Activated CD4-positive, CD25-positive, alpha-beta regulatory T cell treated with anti-CD3 and anti-CD28 coated beads, Interleukin-2, amount 50 U/mL, for 72 hours (primary cell): ENCODE results near the gene ATP11A.

Experiments
- DNase-seq: peaks from one replicate; pipeline ENCODE4 v3.0.0; 2021

The ATP11A gene

DNA sequence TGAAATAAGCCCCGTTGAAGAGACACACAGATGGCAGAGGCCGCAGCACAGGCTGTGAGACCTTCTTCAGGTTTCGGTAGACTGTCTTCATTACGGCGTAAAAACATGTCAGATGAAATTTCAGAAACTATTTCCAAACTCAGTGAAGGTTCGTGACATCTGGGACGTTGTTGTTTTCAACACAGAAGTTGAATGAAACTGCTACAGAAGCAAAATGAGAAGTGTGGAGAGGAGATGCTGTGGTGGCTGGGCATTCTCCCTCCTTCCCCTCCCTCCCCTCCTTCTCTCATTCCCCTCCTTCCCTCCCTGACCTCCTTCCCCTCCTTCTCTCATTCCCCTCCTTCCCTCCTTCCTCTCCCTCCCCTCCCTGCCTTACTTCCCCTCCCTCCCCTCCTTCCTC lies 113.6 kb downstream of the ATP11A start:
- DNase-seq = no peak

DNA sequence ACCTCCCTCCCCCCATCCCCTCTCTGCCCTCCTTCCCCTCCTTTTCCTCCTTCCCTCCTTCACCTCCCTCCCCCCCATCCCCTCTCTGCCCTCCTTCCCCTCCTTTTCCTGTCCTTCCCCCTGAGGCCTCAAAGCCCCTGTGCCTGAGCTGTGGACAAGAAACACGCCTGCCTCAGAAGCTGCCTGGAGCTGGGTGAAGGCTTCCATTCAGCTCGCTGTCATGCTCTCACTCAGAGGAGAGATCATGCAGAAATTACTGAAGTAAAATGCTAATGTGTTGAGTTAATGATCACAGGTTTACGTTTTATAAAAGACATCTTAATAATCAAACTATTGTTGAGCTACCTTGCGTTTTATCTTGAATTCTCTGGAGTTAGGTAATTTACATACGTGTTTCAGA lies 114.5 kb downstream of the ATP11A start:
- DNase-seq = no peak

DNA sequence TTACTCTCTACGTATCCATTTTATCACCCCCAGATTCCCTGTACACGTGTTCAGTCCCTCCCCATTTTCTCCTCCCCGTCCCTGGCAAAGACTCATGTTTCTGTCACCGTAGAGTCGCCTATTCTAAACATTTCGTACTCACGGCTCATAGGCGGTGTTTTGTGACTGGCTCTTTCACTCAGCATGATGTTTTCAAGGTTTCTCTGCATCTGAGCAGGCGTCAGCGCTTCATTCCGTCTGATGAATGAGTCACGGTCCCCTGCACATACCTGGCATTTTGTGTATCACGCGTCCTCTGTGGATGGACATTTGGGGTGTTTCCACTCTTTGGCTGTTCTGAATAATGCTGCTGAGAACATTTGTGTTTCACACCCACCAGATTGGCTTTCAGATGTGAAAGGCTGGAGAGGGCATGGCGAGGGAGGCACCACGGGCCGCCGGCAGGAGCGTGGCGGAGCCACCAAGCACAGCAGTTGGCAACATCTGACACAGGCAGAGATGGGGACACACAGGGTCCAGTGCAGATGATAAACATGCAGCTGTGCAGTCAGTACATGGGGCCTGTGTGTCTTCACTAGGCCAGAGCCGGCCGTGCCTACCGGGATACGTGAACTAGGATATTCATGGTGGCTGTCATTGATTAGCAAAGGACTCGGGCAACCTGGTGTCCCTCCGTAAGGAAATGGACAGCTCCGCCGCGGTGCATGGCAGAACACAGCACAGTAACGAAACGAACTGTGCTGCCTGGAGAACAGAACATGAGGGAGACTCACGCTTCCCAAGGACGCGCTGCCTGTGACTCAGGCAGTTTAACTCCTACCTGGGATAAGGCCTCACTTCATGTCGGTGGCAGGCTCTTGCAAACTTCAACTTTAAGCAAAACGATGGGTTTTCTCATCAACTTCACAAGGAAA lies 117.2 kb downstream of the ATP11A start:
- no peak for DNase-seq

DNA sequence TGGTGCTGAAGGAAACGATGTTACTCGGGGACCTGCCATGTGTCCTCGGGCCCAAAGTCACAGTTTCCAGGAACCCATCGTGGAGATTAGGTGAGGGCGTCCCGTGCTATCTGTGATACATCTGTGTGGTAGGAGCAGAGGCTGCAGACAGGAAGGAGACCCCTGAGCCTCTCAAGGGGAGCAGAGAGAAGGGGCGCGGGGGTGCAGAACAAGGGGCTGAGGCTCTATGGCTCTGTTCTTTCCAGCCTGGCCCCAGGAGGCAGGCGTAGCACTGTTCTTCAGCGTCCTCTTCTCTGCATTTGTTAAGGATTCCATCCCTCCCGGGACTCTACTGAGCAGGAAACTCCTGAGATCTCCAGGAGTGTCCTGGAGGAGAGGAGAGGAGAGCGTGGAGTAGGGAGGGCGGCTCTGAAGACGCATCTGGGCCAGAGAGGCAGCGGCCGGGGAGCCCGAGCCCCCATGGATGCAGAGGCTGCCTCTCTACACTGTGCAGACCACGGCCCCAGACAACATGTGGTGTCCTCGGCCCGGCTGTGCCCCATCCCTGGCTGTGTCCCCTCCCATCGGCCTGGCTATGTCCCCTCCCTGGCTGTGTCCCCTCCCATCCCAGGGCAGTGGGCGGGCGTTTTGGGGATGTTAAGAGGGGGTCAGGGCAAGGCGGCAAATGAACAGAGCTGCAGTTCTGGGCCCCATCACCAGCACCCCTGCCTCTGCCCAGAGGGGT lies 118.0 kb downstream of the ATP11A start:
- no peak for DNase-seq

DNA sequence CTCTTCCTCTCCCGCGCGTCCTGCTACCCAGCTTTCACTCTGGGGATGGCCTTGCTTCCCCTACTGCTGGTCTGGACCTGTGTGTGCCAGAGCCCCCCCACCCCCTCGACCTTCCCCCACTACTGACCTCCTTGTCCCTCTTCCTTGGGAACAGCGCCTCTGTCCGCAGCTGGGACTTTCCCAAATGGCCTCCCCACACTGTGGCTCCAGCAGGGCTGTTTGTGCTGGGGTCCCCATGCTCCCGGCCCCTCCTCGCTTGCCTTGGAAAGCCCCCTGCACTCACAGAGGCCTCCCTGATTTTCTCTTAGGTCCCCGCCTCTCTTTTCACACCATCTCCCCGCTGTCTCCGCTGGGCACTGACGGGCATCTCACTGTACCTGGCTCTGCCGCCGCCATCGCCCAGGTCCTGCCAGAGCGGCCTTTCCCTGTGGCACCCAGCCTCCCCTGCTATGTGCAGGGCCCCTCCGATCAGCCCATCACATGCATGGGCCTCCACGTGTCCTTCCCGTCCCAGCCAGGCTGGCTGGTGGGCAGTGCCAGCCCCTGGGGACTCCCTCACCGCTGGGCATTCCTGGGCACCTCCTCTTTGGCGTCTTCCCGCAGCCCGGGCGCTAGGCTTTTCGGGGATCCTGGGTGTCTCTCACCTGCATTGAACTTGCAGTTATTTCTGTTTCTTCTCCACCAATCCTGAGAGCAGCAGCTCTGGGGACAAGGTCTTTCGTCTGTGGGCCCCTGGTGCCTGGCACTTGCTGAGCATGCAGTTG lies 118.7 kb downstream of the ATP11A start:
- DNase-seq = no peak

DNA sequence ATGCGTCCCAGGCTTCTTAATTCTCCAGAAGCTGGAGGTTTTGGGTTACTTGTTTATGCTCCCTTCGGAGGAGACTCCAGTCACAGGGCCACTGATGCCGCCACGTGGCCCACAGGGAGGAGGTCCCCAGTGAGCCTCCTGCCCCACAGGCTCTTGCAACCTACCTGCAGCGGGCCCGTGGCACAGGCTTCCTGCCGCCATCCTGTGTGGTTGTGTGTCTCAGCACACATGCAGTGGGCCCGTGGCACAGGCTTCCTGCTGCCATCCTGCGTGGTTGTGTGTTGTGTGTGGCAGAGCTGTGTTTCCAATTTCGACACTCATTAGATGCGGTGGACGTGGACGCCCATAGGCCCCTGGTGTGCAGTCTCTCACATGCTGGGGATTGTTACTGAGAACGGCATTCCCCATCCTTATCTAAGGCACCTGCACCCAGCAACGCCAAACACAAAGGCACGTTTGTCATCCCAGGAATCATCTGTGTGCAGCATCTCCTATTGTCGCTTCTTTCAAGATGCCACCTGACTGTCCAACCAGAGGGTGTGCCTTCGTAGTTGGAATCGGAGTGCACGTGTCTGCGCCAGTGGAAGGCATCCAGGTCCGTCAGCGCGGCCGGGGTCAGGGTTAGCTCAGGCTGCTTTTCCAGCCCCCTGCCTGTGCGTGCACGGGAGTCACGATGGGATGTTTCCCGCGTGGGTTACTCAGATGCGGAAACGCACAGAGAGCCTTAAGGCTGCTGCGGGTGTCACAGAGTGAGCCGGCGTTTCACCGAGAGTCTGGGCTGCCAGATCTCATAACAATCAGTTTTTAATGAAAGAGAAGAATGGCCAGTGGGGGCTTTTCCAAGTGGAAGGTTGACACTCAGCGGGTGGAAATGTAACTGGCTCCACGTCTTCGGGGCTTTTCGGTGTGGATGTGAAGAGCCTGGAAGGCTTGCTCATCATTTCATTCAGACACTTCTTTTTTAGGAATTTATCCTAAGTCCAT lies 119.8 kb downstream of the ATP11A start:
- no peak for DNase-seq

DNA sequence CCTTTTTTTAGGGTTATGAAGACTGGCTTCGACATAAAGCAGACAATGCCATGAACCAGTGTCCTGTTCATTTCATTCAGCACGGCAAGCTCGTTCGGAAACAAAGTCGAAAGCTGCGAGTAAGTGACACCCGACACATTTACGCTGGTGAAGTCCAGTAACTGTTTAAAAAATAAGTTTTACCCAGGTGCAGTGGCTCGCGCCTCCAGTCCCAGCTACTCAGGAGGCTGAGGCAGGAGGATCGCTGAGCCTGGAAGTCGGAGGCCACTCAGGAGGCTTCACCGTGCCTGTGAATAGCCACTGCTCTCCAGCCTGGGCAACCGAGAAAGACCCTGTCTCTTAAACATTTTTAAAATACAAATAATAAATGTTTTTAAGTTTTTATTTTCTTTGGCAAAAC lies 120.8 kb downstream of the ATP11A start:
- DNase-seq = no peak

DNA sequence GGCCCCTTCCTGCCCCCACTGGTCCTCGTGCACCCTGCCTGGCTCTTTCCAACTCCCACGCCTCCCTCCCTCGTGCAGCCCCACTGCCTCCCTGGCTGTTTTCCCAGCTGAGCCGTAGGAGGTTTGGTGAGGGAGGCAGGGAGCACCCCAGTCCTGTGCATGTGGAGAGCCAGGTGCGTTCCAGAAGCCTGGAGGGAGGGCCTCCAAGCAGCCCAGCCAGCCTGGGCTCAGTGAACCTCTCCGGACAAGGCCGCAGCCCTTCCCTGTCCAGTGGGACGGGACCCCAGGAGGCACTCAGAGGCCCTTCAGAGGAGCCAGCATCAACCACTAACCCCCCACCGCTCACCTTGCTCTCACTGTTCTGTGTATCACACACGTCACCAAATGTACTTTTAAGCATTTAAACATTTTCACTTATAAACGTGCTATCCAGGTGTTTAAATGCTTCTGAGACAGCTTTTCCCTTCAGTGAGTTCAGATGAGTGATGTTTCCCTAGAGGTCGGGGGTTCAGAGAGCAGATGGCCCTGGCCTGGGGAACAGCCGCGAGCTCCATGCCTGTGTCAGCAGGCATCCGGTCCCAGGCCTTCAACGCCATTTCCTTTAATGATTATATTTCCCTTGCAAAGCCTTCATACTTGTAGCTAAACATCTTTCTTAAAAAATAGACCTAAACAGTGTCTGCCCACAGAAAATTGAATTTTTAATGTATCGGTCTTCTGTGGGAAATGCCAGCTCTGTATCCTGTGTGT lies 122.6 kb downstream of the ATP11A start:
- no peak for DNase-seq

DNA sequence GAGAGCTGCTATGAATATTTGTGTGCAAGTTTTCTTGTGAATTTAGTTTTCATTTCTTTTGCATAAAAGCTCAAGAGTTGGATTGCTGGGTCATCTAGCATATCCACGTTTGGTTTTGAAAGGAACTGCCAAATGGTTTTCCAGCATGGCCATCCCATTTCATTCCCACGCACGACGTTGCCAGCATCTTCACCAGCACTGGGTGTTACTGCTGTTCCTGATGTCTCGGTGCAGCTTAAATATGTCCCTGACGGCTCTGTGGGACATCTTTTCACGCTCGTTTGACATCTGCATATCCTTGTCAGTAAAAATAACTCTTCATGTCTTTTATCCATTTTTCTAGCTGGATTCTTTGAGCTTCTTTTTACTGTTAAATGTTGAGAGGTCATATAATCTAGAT lies 123.7 kb downstream of the ATP11A start:
- DNase-seq = no peak

DNA sequence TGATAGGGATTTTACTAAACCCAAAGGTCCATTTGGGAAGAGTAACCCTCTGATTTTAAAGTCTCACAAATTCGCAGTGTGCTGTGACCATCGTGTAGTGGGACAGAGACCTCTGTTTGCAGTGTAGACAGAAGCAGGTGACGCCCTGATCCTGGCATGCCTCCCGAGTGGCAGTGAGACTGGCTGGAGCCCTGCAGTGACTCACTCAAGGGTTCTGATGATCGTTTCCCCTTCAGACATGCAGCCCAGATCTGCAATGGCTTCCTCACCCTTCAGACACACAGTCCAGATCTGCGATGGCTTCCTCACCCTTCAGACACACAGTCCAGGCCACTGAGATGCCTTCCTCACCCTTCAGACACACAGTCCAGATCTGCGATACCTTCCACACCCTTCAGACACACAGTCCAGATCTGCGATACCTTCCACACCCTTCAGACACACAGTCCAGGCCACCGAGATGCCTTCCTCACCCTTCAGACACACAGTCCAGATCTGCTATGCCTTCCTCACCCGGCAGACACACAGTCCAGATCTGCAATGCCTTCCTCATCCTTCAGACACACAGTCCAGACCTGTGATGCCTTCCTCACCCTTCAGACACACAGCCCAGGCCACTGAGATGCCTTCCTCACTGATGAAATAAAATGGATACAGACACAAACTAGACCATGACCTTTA lies 125.2 kb downstream of the ATP11A start:
- DNase-seq = no peak

DNA sequence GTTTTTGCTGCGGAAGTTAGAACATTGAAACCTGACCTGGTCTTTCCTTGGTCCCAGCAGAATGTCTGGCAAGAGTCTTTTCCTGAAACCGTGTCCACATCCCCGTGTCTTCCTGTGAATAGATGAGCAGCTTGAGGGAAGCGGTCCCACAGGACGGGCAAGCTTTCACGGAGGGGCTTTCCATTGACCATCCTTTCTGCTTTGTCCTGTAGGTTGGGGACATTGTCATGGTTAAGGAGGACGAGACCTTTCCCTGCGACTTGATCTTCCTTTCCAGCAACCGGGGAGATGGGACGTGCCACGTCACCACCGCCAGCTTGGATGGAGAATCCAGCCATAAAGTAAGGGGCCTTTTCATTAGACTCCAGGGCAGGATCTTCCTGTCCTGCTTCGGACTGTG lies 126.0 kb downstream of the ATP11A start:
- no peak for DNase-seq

DNA sequence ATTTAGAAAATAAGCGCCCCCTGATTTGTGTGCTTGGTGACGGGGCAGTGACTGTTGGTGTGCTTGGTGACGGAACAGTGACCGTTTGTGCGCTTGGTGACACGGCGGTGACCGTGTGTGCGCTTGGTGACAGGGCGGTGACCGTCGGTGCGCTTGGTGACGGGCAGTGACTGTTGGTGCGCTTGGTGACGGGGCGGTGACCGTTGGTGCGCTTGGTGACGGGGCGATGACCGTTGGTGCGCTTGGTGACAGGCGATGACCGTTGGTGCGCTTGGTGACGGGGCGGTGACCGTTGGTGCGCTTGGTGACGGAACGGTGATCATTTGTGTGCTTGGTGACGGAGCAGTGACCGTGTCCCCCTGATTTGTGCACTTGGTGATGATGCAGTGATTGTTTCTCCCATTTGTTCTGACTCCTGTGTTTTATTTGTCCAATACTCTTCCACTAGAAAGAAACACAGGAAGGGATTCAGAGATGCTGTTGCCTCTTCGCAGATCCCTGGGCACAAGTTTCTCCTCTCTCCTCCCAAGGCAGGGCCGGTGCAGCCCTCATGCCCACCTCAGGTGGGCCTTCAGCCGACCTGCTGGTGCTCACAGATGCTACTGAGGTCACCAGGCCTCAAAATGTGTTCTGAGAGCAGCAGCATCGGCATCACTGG lies 128.3 kb downstream of the ATP11A start:
- no peak for DNase-seq

DNA sequence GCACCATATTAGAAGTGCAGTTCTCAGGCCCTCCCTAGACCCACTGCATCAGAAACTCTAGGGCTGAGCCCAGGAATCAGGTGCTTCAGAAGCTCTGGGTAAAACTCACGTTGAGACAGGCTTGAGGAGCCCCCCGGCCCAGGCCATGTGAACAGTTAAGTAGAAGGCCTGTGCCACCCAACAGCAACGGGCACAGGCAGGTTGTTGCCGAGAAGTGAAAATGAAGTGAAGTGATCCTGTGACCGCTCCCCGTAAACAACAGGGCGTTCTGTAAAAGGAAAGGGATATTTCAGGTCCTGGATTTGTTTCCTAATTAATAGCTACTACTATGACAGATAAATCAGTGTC lies 128.8 kb downstream of the ATP11A start:
- no peak for DNase-seq

DNA sequence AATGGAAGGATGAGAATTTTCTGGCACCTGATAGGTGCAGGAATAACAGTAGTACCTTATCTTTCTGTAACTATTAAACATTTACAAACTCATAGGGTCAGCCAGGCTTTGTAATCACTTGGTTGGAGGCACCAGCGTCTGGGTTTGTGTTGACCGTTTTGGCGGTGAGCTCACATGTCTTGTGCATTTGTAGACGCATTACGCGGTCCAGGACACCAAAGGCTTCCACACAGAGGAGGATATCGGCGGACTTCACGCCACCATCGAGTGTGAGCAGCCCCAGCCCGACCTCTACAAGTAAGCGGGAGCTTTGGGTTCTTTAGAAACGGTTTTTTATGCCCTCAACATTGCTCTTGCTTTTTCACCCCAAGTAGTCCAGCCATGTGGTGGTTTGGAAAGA lies 129.3 kb downstream of the ATP11A start:
- no peak for DNase-seq

DNA sequence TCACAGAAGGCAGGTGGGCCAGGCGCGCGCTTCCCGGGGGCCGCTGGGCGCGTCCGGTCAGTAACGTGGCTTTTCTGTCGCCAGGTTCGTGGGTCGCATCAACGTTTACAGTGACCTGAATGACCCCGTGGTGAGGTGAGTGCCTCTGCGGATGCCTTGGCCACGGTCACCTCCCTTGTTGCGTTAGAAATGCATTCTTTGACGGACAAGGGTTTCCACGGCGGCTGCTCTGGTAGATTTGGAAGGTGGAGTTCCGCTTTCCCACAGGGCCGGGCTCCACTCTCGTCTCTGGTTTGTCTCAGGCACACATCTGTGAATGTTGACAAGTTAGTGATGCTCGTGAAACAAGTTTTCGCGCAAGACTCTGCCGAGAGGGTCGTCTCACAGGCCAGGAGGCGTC lies 130.0 kb downstream of the ATP11A start:
- DNase-seq = no peak

DNA sequence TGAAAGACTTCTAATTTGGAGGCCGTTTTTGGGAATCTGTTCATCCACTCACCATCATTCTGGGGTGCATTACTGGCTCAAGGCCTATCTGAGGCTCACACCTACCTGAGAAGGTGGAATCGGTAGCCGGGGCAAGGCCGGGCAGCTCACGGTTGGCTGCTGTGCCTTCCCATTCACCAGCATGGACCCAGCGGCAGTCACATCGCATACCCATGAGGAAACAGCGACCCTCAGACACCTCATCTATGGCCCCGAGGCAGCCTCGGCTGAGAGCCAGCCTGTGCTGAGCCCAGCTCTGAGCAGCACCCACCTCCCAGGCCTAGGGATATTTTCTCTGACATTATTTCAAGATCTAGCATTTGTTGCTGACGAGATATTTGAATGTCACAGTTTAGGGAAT lies 130.5 kb downstream of the ATP11A start:
- DNase-seq = no peak

DNA sequence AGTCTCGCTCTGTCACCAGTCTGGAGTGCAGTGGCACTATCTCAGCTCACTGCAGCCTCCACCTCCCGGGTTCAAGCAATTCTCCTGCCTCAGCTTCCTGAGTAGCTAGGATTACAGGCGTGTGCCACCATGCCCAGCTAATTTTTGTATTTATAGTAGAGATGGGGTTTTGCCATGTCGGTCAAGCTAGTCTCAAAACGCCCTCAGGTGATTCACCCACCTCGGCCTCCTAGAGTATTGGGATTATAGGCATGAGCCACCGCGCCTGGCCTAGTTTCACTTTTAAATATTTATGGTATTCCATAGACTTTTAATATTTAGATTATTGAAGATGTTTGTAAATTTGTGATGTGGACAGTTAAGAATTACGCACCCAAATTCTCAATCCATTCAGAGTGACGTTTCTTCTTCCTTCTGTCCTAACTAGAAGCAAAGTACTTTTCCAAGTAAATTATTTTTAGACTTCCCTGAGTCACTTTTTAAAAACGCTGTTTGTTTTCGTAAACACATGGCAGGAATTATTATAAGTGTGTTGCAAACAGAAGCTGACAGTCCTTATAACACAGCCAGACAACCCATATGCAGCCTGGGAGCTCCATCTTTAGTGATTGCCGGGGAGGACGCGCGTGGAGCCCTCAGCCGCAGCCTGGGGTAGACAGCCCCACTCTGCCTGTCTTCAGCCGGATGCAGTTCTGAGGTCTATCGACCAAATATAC lies 131.7 kb downstream of the ATP11A start:
- no peak for DNase-seq

DNA sequence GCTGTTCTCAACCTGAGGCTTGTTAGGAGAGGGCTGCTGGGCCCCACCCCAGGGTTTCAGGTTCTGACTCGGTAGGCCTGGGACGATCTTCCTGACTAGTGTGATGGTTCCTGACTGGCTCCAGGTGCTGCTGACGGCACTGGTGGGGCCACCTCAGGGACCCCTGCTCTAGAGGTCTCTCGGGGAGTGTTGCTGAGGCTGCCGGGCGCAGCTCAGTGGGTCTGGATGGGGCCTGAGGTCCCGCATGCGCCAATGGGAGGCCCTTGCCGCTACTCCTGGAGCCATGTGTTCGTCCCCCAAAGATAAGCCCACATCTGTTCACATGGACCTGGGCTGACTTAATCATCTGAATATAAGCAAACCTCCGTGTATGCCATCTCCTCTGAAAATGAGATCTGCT lies 133.0 kb downstream of the ATP11A start:
- DNase-seq = no peak

DNA sequence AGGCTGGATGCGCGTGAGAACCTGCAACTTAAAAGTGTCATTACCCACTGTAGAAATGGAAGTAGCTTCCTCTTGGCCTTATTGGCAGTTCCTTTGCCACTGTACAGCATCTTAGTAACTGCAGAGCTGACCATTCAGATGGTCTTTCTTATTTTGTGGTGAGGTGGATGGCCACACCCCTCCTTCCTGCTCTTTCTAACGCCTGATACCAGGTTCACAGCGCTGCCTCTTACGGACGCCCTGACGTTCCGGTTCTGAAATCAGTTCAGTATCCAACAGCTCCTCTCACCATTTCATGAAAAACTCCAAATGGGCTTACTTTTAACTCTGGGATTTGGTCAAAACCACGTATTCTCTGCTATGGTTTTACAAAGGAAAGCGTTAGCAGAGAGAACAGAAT lies 134.6 kb downstream of the ATP11A start:
- DNase-seq = no peak

DNA sequence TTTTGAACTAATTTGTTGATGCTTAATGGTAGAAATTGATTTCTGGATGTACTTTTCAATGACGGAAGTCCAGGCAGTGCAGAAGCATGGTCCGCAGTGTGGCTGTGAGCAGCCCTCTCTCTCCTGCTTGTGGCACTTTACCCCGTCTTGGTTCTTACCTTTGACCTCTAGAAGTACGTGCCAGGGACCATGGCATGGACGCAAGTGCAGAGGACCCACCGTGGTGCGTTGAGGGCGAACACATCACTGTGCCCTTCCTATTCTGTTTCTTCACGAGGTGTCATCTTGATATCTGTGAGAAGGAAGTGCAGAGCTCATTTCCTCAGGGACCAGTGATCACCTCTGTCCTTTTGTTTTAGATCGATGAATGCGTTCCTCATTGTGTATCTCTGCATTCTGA lies 135.2 kb downstream of the ATP11A start:
- no peak for DNase-seq
